GM18502 (cell line): ENCODE measurements around the gene FABP2.
"Not testable (repeated sequence)": the region's sequence is repeated elsewhere in the genome, so short reads cannot be mapped to it uniquely, and the experiment has no call there.

Experiments used
- ATAC-seq: cut with Tn5 transposase; IDR thresholded peaks from one replicate; pipeline ENCODE4 v1.9.1; 2021; ENCODE audit warnings: mild to moderate bottlenecking; ENCODE audit not compliant: unreplicated experiment, poor library complexity

Gene FABP2

DNA sequence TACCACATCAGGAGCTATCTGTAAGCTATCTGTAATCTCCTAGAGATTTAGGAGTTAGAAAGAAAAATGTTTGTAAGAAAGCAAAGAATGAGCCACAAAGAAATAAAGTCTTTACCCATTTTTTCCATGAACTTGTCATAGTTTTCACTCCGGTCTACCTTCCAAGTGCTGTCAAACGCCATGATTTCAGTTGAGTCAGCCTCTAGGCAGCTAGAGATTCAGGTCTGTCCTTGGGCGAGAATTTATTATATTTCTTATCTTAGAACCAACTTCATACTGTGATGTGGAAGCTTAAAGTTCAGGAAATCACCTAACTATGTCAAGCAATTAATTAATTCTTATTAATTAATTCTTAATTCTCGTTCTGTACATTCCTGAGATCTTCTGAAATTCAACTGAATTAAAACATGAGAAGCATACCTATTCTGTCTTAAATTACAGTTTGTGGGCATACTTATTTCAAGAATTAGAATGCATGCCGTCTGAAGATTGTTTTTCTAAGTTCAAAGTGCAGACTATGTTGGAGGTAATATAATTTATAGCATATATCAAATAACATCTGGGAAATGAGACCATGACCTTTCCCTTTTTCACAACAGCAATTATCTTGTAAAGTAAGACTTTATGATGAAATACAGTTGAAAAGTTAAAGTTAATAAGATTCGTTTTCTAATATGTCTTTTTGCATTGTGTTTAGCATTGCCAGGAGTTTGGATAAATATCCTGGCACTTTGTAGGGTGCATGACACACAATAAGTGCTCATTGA, at the start of gene FABP2:
FABP2 (minus strand) TSS at position 218 of the 767 bp plus-strand sequence; CDS start at position 182, 36 bp downstream.
- ATAC-seq, result no peak

DNA sequence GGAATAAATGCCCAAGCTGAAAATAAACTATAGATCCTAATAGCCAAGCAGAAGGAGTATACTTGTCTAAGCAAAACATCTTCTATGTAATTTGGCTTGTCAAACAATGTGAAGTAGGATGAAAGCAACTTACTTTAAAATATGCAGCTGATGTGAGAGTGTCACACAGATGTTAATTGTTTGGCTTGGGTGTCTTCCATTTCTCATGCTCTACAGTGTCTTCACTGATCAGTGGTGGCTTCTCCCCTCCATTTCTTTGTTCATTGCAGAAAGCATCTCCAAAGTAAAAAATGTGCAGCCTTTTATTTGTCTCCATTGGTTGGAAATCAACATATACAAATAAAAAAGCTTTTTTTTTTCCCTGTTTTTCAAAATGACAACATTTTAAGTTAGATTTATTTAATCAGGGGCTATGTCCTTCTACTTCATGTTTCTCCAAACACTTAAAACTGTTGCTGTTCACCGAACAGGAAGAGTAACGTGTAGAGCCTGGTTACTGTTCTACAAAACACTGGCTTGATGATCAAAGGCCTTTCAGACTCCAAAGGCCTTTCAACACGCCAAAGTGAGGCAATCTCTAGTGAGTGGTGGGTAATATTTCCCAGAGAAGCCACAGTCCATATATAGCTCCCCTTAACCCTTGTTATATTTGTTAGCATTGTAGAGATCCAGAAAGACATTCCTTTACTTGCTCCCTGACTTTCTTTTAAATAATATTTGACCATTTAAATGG, 49.2 kb upstream of the FABP2 start:
- peak; percentile 19 for ATAC-seq

DNA sequence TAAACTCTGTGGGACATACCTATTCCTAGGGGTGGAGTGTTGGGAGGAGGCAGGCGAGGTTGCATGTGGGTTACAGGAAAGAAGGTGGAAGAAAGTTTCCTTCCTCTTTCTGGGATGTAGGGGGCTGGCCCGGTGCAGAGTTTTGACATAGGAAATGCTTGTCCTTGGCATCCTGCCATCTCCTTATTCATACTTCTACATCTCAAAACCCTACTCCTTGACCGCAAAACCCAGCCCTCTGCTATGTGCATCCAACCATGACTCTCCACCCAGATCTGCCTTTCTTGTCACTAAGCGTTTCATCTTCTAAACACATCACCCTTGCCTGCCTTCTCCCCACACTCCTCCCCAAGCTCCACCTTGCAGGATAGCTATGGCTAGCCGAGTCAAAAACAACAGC, 48.5 kb upstream of the FABP2 start:
- ATAC-seq, result peak; percentile 99

DNA sequence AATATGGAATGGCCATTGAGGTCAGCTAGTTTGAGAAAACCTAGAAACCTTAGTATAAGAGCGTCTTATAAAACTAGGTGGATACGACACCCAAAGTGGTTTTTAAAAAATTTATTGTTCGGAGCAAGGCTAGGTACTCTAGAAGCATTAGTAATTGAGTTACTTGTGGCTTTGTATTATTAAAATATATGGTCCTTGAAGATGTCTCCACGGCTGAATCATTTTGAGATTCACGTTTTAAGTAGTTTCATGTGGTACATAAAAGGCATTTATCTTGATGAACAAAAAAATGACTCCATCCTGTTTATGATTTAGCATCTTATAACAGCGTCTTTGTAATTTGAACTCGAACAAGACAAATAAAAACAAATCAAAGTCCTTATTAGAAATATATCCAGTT, 44.9 kb upstream of the FABP2 start:
- not testable (repeated sequence) for ATAC-seq

DNA sequence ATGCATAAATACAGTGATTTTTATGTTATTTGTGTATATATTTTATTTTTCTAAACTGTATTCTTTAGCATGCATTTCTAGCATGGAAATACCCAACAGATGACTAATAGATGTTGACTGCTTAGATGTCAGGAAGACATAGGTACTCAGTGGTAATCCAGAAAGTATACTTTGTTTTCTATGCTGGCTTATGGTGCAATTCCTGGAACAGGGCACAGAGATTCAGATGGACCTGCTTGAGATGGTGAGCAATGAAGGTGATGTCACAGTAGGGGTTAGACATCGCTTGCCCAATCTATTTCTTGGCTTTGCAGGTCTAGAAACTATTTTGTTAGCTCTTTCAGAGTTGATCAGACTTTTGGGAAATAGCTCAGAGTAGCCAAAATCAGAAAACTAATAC, 42.3 kb upstream of the FABP2 start:
- not testable (repeated sequence) for ATAC-seq

DNA sequence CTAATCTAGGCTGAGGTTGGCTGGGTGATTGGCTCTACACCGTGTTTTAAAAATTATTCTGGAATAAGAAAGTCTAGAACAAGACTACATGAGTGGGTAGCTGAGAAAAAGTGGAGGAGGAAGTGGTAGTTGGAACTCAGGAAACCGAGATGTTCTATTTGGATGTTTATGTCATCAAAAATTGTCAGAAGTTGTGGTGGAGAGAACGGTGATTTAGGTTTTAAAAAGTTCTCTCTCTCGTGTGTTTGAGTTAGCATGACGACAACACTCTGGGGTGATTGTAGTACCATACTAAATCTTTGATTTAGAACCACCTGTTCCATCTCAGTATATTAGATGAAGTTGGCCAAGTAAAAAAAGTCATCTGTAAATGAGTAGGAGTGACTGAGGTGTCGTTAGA, 41.4 kb upstream of the FABP2 start:
- ATAC-seq, result not testable (repeated sequence)

DNA sequence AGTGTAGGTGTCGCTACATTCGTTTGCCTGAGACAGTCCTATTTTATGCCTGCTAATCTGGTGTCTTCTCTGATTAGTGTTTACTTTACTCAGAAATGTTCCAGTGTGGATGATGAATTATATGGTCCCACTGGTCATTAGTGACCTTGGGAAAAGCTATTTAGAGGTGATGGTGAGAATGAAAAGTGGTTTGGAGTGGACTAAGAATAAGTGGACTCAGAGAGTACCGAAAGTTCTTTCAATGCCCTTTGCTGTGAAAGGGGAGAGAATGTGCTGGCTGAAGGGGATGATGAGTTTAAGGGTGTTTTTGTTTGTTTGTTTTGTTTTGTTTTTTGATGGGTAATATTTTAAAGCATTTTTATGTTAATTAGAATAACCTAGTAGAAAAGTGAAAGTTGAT, 40.5 kb upstream of the FABP2 start:
- ATAC-seq, result not testable (repeated sequence)

DNA sequence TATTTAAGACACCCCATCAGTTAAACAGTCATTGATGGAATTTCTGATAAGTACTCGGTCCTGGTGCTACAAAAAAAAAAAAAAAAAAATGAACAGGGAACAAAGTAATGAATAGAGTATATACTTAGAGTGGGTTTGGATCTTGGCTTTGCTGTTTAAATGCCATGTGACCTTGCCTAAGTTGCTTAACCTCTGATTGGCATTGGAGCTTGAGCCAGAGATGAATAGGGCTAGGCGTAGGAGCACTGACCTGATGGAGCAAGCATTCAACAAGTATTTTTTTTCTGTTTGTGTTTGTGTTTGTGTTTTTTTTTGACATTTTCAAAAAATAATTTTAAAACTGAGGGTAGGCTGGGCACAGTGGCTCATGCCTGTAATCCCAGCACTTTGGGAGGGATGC, 37.9 kb upstream of the FABP2 start:
- ATAC-seq, result not testable (repeated sequence)

DNA sequence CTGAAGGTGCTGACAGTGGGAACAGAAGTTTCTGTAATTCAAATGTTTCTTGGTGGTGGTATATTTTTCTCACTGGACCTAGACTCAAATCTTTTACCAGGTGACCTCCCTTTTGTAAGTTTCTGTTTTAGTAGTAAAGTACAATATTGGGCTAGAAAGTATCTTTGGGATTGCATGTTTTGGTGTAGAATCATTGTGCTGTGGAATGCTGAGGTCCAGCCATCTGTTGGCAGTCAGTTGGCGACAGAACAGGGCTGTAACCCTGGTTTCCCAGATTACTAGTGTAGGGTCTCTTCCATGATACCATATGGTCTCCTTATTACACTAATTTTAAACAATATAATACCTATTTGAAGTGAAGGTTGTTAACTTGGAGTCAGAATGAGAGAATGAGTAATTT, 34.9 kb upstream of the FABP2 start:
- ATAC-seq, result not testable (repeated sequence)

DNA sequence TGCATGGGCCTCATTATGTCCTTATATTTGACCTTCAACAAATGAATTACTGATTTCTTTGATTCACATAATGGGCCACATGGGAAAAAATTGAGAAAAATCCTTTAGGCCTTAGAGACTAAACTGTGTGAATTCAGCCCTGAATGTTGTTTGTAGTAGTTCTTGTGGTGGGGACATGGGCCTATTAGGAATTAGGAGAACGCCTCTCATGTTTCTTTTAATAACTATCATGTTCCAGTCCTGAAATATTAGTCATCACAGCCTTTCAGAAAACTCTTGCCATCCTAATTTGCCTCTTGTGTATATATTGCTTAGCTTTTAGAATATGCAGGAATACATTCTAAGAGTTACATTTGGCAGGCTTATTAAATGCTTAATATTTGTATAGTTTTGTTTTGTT, 34.1 kb upstream of the FABP2 start:
- not testable (repeated sequence) for ATAC-seq

DNA sequence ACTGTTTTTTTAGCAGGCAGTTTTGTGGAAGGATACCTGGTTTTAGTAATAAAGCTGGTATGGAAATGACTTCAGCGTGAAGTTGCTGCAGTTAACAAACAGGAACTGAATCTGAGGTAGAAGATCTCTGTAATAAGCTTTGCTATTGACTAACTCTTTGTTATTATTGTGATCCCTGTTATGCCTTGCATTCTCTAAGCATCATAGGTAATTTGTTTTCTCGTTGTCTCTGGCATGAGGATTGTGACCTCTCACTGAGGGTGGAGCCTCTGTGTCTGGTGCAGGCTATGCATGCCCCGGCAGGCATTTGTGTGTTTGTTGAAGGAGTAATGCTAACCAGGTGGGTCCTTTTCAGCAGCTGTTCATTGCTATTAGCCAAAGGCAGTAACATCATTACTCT, 31.4 kb upstream of the FABP2 start:
- ATAC-seq, result peak; percentile 74

DNA sequence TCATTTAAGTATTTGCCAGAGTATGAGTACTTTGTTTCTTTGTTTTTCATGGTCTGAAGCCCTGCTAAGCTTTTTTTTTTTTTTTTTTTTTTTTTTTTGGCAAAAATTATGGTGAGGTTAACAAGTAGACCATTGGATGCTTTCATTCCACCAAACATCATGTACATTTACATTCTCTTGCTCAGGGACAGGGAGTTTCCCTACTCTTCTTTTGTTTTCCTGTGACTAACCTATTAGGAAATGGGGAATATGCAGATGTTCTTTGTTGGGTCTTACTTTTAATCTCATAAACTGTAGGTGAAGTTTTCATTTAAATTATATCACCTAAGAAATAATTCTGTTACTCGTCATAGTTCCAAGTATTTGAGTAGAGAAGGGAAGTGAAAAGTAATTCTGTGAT, 26.2 kb upstream of the FABP2 start:
- ATAC-seq, result not testable (repeated sequence)

DNA sequence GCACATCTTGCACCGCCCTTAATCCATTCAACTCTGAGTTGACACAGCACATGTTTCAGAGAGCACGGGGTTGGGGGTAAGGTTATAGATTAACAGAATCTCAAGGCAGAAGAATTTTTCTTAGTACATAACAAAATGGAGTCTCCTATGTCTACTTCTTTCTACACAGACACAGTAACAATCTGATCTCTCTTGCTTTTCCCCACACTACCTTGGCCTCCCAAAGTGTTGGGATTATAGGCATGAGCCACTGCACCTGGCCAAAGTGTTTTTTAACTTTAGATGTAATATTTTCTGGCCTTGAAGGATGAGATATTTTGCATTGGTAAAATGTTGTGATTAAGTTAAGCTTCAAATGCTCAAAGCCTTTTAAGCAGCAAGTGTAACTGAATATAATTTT, 21.4 kb upstream of the FABP2 start:
- not testable (repeated sequence) for ATAC-seq

DNA sequence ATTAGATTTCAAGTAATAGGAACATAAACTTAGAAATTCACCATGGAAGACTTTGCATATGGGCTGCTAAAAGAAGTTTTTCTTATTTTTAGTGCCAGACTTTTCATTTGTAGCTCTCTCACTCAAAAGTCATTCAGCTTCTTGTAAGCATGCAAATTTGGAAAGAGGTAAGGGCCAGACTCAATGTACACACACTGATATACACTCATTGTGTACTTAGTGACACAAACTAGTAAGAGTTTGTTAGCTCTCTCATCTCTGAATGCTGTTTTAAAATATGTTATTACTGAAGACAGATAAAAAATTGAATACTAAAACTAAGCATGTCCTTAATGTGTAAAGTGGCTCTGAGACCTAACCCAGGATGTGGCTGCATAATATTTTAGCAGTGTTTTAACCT, 18.0 kb upstream of the FABP2 start:
- not testable (repeated sequence) for ATAC-seq

DNA sequence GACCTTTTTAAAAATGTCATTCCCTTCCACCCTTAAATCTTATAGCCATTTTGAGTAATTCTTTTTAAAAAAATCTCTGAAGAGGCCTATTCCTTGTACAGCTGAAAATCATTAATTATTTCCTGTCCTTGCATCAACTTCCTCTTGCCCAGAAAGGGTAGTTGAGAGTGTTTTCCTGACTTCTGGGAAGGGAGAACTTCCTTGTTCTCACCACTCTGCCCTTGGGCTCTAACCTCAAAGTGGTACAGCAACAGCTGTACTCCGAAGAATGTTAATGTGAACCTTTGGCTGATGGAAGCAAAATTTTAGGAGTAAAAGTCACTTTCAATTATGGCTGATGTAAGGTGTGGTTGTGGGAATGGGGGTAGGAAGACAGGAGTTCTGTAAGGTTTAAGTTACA, 15.1 kb upstream of the FABP2 start:
- no peak for ATAC-seq

DNA sequence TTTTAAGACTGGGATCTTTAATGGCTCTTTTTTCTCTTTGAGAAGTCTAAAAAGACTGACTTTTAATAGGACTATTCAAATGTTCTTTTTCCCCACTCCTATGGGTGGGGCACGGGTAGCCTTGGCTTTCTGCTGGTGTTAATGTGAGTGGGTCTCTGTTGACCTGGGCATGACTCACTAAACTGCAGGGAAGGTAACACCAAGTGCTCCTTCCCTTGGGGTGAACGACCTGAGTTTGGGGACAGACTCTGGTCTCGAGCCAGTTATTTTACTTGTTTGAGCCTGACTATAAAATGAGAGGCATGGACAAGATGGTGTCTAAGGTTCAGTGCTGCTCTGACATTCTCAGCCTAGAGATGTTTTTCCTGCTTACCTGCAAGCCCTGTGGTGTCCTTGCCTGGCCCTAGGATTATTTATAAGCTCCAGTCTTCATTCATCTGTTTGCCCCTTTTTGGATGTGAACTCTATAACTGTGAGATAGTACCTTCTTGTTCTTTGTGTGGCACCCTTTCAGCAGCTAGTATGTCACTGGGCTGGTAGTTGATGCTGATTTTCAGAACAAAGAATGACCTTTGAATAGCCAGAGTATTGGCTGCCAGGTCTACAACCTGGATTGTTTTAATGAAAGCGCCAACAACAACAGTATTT, 14.5 kb upstream of the FABP2 start:
- ATAC-seq, result not testable (repeated sequence)

DNA sequence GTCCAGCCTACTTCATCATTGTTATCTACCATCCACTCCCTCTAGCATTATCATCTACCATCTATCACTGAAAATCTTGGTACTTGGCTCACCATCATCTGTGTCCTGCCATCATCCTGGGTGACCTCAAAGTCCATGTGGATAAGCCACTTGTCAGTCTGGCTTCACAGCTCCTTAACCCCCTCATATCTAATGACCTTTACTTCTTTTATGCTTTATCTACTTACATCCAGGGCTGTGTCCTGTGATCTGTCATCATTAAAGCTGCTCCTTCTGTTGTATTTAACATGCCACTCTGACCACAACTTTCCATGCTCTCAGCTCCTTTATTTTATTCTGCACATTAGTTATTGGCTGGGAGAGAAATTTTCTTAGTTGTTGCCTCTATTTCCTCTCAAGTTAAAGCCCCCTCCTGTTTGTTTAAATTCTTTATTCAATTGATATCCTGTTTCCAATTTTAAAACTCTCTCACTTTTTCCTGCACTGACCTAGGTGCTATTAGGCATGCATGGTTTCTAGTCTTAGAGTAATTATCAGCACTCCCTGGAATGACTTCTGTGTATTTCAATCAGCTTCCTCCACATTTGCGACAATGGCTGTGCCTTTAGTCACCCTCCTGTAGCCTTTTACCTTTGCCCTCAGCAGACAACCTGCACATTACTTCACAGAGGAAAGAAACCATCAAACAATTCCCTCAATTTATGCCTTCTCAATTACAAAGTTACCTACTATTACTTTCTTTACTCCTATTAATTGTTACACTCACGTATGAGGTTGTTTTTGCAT, 8.1 kb upstream of the FABP2 start:
- ATAC-seq, result no peak

DNA sequence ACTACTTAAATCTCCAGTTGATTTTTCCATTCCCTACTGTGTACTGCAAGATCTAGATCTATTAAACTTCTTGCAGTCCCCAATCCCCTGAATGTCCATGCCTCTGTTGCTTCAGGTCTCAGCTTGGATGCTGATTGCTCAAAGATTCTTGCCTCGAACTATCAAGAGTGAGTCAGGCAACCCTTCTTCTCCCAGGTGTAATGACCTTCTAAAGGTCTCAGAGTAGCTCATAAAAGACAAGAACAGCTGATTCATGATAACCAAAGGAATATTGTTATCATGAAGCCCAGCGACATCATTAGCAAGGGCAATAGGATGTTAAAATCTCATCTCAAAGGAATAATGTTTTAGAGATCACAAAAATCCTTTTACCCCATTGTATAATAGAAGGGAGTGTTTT, 6.8 kb upstream of the FABP2 start:
- ATAC-seq, result no peak

DNA sequence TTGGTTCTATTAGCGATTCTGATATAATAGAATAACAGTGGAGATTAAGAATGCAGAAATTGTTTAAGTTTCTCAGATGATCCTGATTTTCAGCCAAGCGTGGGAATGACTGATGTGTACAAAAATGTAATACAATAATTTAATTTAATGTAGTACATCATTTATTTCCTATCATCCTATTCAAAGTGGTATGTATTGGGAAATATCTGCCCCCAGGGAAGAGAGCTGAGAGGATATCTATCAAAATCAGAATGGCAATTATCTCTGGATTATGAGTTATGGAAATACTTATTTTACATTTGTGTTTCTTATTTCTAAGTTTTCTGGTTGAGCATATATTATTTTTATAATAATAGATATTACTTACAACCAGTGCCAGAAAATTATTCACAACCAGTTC, 3.9 kb downstream of the FABP2 start:
- no peak for ATAC-seq

DNA sequence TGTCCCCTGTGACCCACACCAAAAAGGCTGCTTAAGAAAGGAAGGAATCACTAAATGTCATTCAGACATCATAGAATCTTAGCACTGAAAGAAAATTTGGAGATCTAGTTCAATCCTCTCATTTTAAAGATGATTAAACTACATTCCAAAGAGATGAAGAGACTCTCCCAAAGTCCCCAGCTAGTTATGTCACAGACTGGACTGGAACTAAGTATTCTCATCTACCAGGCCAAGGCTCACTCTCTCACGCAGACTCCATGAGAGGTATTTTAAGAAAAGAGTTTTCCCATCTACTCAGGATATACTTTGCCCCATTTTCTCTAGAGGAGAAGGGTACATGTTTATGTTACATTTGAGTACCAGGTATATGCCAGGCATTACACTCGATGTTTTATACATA, 6.9 kb downstream of the FABP2 start:
- no peak for ATAC-seq
